Activated CD8-positive, alpha-beta T cell treated with anti-CD3 and anti-CD28 coated beads, Interleukin-2, amount 10 ng/mL, durations not matched to agents 7 days and 5 days (primary cell): ENCODE data around the gene MARCOL. TPM values are rescaled to one million over a fixed set of nuclear protein-coding genes. Genes with fewer than 3 reads are reported as not detected.

ENCODE experiments used
- ATAC-seq: fragments of 150-1000 bp; cut with Tn5 transposase; one replicate; pipeline ENCODE4 v1.10.0; 2021; ENCODE audit warnings: moderate library complexity
- CTCF ChIA-PET: fragments of 350-600 bp; sonication (Branson Sonifier 250); formaldehyde crosslinking; loops from one replicate; lab custom pipeline; 2021; ENCODE audit warnings: antibody characterized with exemption; lab: Charles Lee
- POLR2A ChIA-PET: fragments of 350-600 bp; sonication (Branson Sonifier 250); formaldehyde crosslinking; loops from one replicate; lab custom pipeline; 2021; ENCODE audit warnings: antibody characterized with exemption; lab: Charles Lee
- DNase-seq: peaks from one replicate; pipeline ENCODE4 v3.0.0-alpha.2; 2020
- H3K27ac Mint-ChIP-seq: one replicate; pipeline ENCODE4 v1.8.0; 2021; ENCODE audit warnings: mild to moderate bottlenecking, mixed read lengths
- H3K27me3 Mint-ChIP-seq: one replicate; pipeline ENCODE4 v1.8.0; 2021; ENCODE audit warnings: low read depth, mixed read lengths
- H3K36me3 Mint-ChIP-seq: one replicate; pipeline ENCODE4 v1.8.0; 2021; ENCODE audit warnings: low read depth, mixed read lengths
- H3K4me1 Mint-ChIP-seq: one replicate; pipeline ENCODE4 v1.8.0; 2021; ENCODE audit warnings: low read depth, mixed read lengths
- H3K4me3 Mint-ChIP-seq: one replicate; pipeline ENCODE4 v1.8.0; 2021; ENCODE audit warnings: mild to moderate bottlenecking, mixed read lengths
- H3K9me3 Mint-ChIP-seq: one replicate; pipeline ENCODE4 v1.8.0; 2022; ENCODE audit warnings: mixed read lengths; ENCODE audit not compliant: insufficient read depth
- total RNA-seq, 2 experiments: library from RNA; stranded (reverse); gene quantifications; one replicate each; pipeline ENCODE4 v1.2.3, GENCODE V29; 2021

Gene MARCOL
- total RNA-seq: not detected

- Mint-ChIP-seq H3K27me3 (no peaks in the 10 kb centered on the region), H3K4me1 (no peaks in the 10 kb centered on the region), H3K27ac (no peak within 1 kb of the TSS), H3K9me3 (no peaks in the 10 kb centered on the region), H3K4me3 (no peak within 1 kb of the TSS), H3K36me3 (no peaks in the 10 kb centered on the region)
- ChIA-PET CTCF (no interaction called here), POLR2A (no interaction called here)
- no peak for DNase-seq
- ATAC-seq: no peak
Observed at GRCh38 chr5:148238418-148238794, at the start of gene MARCOL. Gene MARCOL, plus strand, starts transcription at chr5:148238525. Its CDS starts 73 bp downstream, at chr5:148238598.

- Mint-ChIP-seq H3K9me3 (no peaks in the 10 kb centered on the region), H3K27ac (no peak overlapping the region), H3K4me1 (no peaks in the 10 kb centered on the region), H3K36me3 (no peaks in the 10 kb centered on the region), H3K27me3 (peaks cover 2% of the 10 kb centered on the region), H3K4me3 (no peak overlapping the region)
- ChIA-PET POLR2A (no interaction called here), CTCF (no interaction called here)
- no peak for ATAC-seq
- DNase-seq: no peak
Observed at GRCh38 chr5:148191010-148191409, 47.3 kb upstream of the MARCOL start.

GRCh38 chr5:148193202-148193601, 45.1 kb upstream of the MARCOL start:
- no peak overlapping the region for H3K4me3 Mint-ChIP-seq
- no peak overlapping the region for H3K27ac Mint-ChIP-seq
- no peaks in the 10 kb centered on the region for H3K36me3 Mint-ChIP-seq

GRCh38 chr5:148201151-148201550, 37.2 kb upstream of the MARCOL start:
- no peaks in the 10 kb centered on the region for H3K9me3 Mint-ChIP-seq
- CTCF ChIA-PET: no interaction called here

More at GRCh38 chr5:148193202-148193601, 45.1 kb upstream of the MARCOL start:
- DNase-seq: no peak
- ChIA-PET CTCF (interaction anchor here (1.0 to 1.3 kb wide), 2 partner anchors 10 to 538 kb away, joined by 3 read pairs; partner anchors contain the start of gene SPINK6), POLR2A (no interaction called here)
- H3K27me3 Mint-ChIP-seq: peaks cover 2% of the 10 kb centered on the region
- ATAC-seq: no peak
- no peaks in the 10 kb centered on the region for H3K4me1 Mint-ChIP-seq
- no peaks in the 10 kb centered on the region for H3K9me3 Mint-ChIP-seq

GRCh38 chr5:148202531-148203203, 35.7 kb upstream of the MARCOL start, which contains the start of gene SPINK6:
Gene SPINK6, plus strand, starts transcription at chr5:148203042. Its CDS starts 55 bp downstream, at chr5:148203097.
- H3K27me3 Mint-ChIP-seq: no peaks in the 10 kb centered on the region
- no peaks in the 10 kb centered on the region for H3K9me3 Mint-ChIP-seq
- no peaks in the 10 kb centered on the region for H3K4me1 Mint-ChIP-seq
- no peak within 1 kb of the TSS for H3K27ac Mint-ChIP-seq
- ATAC-seq (no peak), DNase-seq (no peak)
- no peaks in the 10 kb centered on the region for H3K36me3 Mint-ChIP-seq
- no peak within 1 kb of the TSS for H3K4me3 Mint-ChIP-seq
- ChIA-PET CTCF (interaction anchor here (1.7 kb wide), 1 partner anchor 9 kb away, joined by 3 read pairs; no protein-coding TSS in a partner anchor), POLR2A (no interaction called here)

More at GRCh38 chr5:148201151-148201550, 37.2 kb upstream of the MARCOL start:
- Mint-ChIP-seq H3K4me1 (no peaks in the 10 kb centered on the region), H3K27ac (no peak overlapping the region), H3K4me3 (no peak overlapping the region), H3K36me3 (no peaks in the 10 kb centered on the region), H3K27me3 (no peaks in the 10 kb centered on the region)
- POLR2A ChIA-PET: no interaction called here
- ATAC-seq (no peak), DNase-seq (no peak)

- no peak for ATAC-seq
- no peaks in the 10 kb centered on the region for H3K36me3 Mint-ChIP-seq
- H3K4me3 Mint-ChIP-seq: no peak overlapping the region
- no peak for DNase-seq
- POLR2A ChIA-PET: no interaction called here
- no peaks in the 10 kb centered on the region for H3K27me3 Mint-ChIP-seq
- H3K4me1 Mint-ChIP-seq: no peaks in the 10 kb centered on the region
- H3K9me3 Mint-ChIP-seq: no peaks in the 10 kb centered on the region
- CTCF ChIA-PET: no interaction called here
- H3K27ac Mint-ChIP-seq: no peak overlapping the region
Observed at GRCh38 chr5:148205044-148205806, 33.1 kb upstream of the MARCOL start.

- ChIA-PET POLR2A (no interaction called here), CTCF (no interaction called here)
- no peak for DNase-seq
Observed at GRCh38 chr5:148205865-148206264, 32.5 kb upstream of the MARCOL start.

GRCh38 chr5:148206620-148207019, 31.7 kb upstream of the MARCOL start:
- Mint-ChIP-seq H3K36me3 (no peaks in the 10 kb centered on the region), H3K4me1 (no peaks in the 10 kb centered on the region), H3K4me3 (no peak overlapping the region), H3K27ac (no peak overlapping the region), H3K9me3 (no peaks in the 10 kb centered on the region), H3K27me3 (no peaks in the 10 kb centered on the region)
- ATAC-seq (no peak), DNase-seq (no peak)
- POLR2A ChIA-PET: no interaction called here
- CTCF ChIA-PET: no interaction called here

More at GRCh38 chr5:148205865-148206264, 32.5 kb upstream of the MARCOL start:
- H3K27me3 Mint-ChIP-seq: no peaks in the 10 kb centered on the region
- no peaks in the 10 kb centered on the region for H3K36me3 Mint-ChIP-seq
- H3K4me3 Mint-ChIP-seq: no peak overlapping the region
- ATAC-seq: no peak
- no peaks in the 10 kb centered on the region for H3K4me1 Mint-ChIP-seq
- H3K27ac Mint-ChIP-seq: no peak overlapping the region
- H3K9me3 Mint-ChIP-seq: no peaks in the 10 kb centered on the region

- H3K4me1 Mint-ChIP-seq: no peaks in the 10 kb centered on the region
- no peaks in the 10 kb centered on the region for H3K9me3 Mint-ChIP-seq
- no peaks in the 10 kb centered on the region for H3K27me3 Mint-ChIP-seq
- no peak overlapping the region for H3K4me3 Mint-ChIP-seq
- ATAC-seq (no peak), DNase-seq (no peak)
- H3K27ac Mint-ChIP-seq: no peak overlapping the region
- CTCF ChIA-PET: no interaction called here
- POLR2A ChIA-PET: no interaction called here
- no peaks in the 10 kb centered on the region for H3K36me3 Mint-ChIP-seq
Observed at GRCh38 chr5:148208226-148208625, 30.1 kb upstream of the MARCOL start.

- Mint-ChIP-seq H3K4me1 (no peaks in the 10 kb centered on the region), H3K36me3 (no peaks in the 10 kb centered on the region), H3K4me3 (no peak overlapping the region), H3K27me3 (no peaks in the 10 kb centered on the region), H3K9me3 (no peaks in the 10 kb centered on the region), H3K27ac (no peak overlapping the region)
- DNase-seq: no peak
- no peak for ATAC-seq
- ChIA-PET POLR2A (no interaction called here), CTCF (no interaction called here)
Observed at GRCh38 chr5:148209151-148209770, 29.1 kb upstream of the MARCOL start.

- ATAC-seq (no peak), DNase-seq (no peak)
- ChIA-PET POLR2A (no interaction called here), CTCF (no interaction called here)
- Mint-ChIP-seq H3K27me3 (no peaks in the 10 kb centered on the region), H3K9me3 (no peaks in the 10 kb centered on the region), H3K4me1 (no peaks in the 10 kb centered on the region), H3K36me3 (no peaks in the 10 kb centered on the region), H3K4me3 (no peak overlapping the region), H3K27ac (no peak overlapping the region)
Observed at GRCh38 chr5:148214665-148215185, 23.6 kb upstream of the MARCOL start.

GRCh38 chr5:148221508-148221907, 16.8 kb upstream of the MARCOL start:
- POLR2A ChIA-PET: no interaction called here
- no peak for ATAC-seq
- DNase-seq: no peak
- Mint-ChIP-seq H3K36me3 (no peaks in the 10 kb centered on the region), H3K27ac (no peak overlapping the region), H3K27me3 (no peaks in the 10 kb centered on the region), H3K9me3 (no peaks in the 10 kb centered on the region), H3K4me3 (no peak overlapping the region), H3K4me1 (no peaks in the 10 kb centered on the region)
- CTCF ChIA-PET: no interaction called here
